ENCODE measurements around the gene ADPRHL1.

Gene ADPRHL1

GRCh38 chr13:113448885-113449692 is 4.2 kb downstream of the ADPRHL1 start:
- DNase-seq (ENCODE audit: insufficient read length, low spot score) (no peak), FAIRE-seq (no peak)
- no peak for TF ChIP-seq CTCF (IDR thresholded peaks at IDR 0.05; ENCODE audit: insufficient read depth, missing control alignments)

GRCh38 chr13:113448545-113448884 is 4.8 kb downstream of the ADPRHL1 start:
- FAIRE-seq (no peak), DNase-seq (ENCODE audit: insufficient read length, low spot score) (no peak)
- TF ChIP-seq CTCF (IDR thresholded peaks at IDR 0.05; ENCODE audit: insufficient read depth, missing control alignments) = no peak

GRCh38 chr13:113447596-113447995 is 5.7 kb downstream of the ADPRHL1 start:
- no peak for TF ChIP-seq CTCF (IDR thresholded peaks at IDR 0.05; ENCODE audit: insufficient read depth, missing control alignments)
- no peak for DNase-seq (ENCODE audit: insufficient read length, low spot score)
- no peak for FAIRE-seq

GRCh38 chr13:113446488-113446854 is 6.8 kb downstream of the ADPRHL1 start:
- no peak for FAIRE-seq
- no peak for DNase-seq (ENCODE audit: insufficient read length, low spot score)
- TF ChIP-seq CTCF (IDR thresholded peaks at IDR 0.05; ENCODE audit: insufficient read depth, missing control alignments) = no peak

- FAIRE-seq = no peak
- no peak for TF ChIP-seq CTCF (IDR thresholded peaks at IDR 0.05; ENCODE audit: insufficient read depth, missing control alignments)
- DNase-seq (ENCODE audit: insufficient read length, low spot score) = no peak
Observed at GRCh38 chr13:113445791-113446487, 7.3 kb downstream of the ADPRHL1 start.

GRCh38 chr13:113443991-113444390 is 9.3 kb downstream of the ADPRHL1 start:
- no peak for TF ChIP-seq CTCF (IDR thresholded peaks at IDR 0.05; ENCODE audit: insufficient read depth, missing control alignments)
- no peak for FAIRE-seq
- DNase-seq (ENCODE audit: insufficient read length, low spot score) = no peak

GRCh38 chr13:113442985-113443362 is 10.3 kb downstream of the ADPRHL1 start:
- DNase-seq (ENCODE audit: insufficient read length, low spot score) (no peak), FAIRE-seq (no peak)
- no peak for TF ChIP-seq CTCF (IDR thresholded peaks at IDR 0.05; ENCODE audit: insufficient read depth, missing control alignments)
